ENCODE data around the gene ZC3H4.

The ZC3H4 gene

DNA sequence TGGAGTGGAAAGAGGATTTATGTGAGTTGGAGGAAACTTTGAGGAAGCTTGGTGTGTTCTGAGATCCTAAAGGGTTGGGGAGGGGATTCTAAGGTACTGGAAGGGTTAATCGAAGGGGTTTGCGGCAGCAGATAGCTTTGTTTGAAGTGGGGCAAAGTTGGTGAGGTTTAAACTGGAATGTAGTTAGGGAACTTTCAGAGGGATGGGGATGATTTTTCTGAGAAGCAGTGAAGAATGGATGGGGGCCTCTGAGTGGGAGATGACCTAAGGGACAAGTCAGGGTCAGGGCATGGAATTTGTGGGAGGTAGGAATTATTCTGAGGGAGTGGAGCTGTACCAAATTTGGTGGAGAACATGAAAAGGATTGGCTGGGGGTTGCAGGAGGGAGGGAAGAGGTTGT, 21.0 kb upstream of the ZC3H4 start:
- DNase-seq (ENCODE audit: low read depth in 1 of 2, low spot score in 1 of 2) = no peak

GRCh38 chr19:47133021-47133471, 19.5 kb upstream of the ZC3H4 start:
- DNase-seq (ENCODE audit: low read depth in 1 of 2, low spot score in 1 of 2) = no peak

DNA sequence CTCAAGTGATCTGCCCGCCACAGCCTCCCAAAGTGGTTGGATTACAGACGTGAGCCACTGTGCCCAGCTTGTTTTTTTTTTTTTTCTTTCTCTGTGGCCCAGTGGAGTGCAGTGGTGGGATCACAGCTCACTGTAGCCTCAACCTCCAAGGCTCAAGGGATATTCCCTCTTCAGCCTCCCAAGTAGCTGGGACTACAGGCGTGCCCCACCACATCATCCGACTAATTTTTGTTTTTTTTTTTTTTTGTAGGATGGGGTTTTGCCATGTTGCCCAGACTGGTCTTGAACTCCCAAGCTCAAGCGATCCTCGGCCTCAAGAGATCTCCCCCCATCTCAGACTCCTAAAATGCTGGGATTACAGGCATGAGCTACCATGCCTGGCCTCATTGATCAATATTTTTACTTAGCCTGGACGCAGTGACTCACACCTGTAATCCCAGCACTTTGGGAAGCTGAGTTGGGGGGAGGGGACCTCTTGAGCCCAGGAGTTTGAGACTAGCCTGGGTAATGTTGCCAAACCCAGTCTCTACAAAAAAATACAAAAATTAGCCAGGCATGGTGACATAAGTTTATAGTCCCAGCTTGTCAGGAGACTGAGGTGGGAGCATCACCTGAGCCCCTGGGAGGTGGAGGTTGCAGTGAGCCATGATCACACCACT, 18.7 kb upstream of the ZC3H4 start:
- no peak for DNase-seq (ENCODE audit: low read depth in 1 of 2, low spot score in 1 of 2)

- peak; percentile 87 to 98 for DNase-seq (ENCODE audit: low read depth in 1 of 2, low spot score in 1 of 2)
Observed at GRCh38 chr19:47130589-47131227, 17.1 kb upstream of the ZC3H4 start, which contains the start of gene SAE1. Gene SAE1 (plus strand): TSS chr19:47130835. CDS start chr19:47130931, 96 bp downstream.

DNA sequence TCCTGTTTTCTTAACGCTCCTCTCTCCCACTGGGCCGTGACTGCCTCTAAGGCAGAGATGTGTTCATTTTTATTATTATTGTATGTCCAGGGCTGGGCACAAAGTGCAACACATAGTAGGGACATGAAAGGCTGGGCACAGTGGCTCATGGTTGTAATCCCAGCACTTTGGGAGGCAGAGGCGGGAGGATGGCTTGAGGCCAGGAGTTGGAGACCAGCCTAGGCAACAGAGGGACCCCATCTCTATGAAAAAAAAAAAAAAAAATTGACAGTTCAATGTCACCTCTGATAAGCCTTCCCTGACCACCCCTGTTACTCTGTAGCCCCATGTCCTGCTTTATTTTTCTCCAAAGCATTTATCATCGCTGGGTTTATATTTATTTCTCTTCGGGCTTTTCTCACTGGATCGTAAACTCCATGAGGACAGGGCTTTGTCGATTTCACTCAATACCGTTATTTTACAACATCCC, 16.6 kb upstream of the ZC3H4 start:
- DNase-seq (ENCODE audit: low read depth in 1 of 2, low spot score in 1 of 2) = no peak

DNA sequence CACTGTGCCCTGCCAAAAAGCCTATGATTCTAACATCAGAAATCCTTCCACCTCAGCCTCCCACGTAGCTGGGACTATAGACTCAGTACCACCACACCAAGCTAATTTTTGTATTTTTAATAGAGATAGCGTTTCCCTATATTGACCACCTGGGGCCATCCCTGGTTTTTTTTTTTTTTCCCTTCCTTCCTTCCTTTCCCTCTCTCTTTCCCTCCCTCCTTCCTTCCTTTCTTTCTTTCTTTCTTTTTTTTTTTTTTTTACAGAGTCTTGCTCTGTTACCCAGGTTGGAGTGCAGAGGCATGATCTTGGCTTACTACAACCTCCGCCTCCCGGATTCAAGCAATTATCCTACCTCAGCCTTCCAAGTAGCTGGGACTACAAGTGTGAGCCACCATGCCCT, 16.0 kb upstream of the ZC3H4 start:
- DNase-seq (ENCODE audit: low read depth in 1 of 2, low spot score in 1 of 2) = no peak

GRCh38 chr19:47125669-47125938, 12.0 kb upstream of the ZC3H4 start:
- no peak for DNase-seq (ENCODE audit: low read depth in 1 of 2, low spot score in 1 of 2)

DNA sequence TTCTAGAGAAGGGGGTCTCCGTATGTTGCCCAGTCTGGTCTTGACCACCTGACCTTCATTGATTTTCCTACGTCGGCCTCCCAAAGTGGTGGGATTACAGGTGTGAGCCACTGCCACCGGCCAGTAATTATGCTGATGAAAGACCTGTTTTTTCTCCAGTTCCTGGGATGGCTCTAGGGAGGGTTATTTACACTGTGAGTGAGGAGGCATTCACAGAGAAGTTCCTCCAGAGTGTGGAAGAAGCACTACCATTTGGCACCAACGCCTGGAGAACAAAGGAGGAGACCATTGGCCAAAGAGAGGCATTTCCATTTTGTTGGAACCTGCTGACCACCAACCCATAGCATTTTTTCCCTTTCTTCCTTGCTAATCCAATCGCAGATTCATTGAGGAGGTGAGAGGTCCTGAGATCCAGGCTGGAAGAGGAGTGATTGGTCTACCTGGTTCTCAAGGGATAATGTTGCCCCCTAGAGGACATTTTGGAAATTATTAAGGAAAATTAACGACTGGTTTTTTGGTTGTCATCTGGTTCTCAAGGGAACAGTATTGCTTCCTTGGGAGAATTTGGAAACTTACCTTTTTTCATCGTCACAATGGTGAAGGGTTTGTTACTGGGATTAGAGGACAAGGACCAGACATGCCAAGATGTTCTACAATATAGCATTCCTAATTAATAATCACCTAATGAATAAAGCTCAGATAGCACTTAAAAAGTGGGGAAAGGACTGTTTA, 11.5 kb upstream of the ZC3H4 start:
- DNase-seq (ENCODE audit: low read depth in 1 of 2, low spot score in 1 of 2) = no peak

DNA sequence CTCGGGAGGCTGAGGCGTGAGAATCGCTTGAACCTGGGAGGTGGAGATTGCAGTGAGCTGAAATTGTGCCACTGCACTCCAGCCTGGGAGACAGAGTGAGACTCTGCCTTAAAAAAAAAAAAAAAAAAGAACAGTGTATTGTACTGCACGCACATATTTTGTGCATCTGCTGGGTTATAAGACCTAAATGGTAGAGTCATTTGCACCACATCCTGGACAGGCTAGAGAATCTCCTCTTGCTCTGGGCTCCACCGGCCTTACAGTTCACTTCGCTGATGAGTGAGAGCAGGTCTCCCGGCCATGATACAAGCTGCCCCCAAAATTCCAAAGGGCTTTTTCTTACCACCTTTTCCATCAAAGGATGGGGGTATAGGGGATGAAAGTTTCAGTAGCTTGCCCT, 9.8 kb upstream of the ZC3H4 start:
- DNase-seq (ENCODE audit: low read depth in 1 of 2, low spot score in 1 of 2) = no peak

GRCh38 chr19:47122359-47123335, 9.1 kb upstream of the ZC3H4 start:
- DNase-seq (ENCODE audit: low read depth in 1 of 2, low spot score in 1 of 2) = no peak

GRCh38 chr19:47120470-47121067, 7.0 kb upstream of the ZC3H4 start:
- no peak for DNase-seq (ENCODE audit: low read depth in 1 of 2, low spot score in 1 of 2)

GRCh38 chr19:47113850-47114651, 475 bp upstream of the ZC3H4 start:
- no peak for DNase-seq (ENCODE audit: low read depth in 1 of 2, low spot score in 1 of 2)

- DNase-seq (ENCODE audit: low read depth in 1 of 2, low spot score in 1 of 2) = peak; percentile 78 to 83
Observed at GRCh38 chr19:47112166-47112996, 1.2 kb downstream of the ZC3H4 start.

DNA sequence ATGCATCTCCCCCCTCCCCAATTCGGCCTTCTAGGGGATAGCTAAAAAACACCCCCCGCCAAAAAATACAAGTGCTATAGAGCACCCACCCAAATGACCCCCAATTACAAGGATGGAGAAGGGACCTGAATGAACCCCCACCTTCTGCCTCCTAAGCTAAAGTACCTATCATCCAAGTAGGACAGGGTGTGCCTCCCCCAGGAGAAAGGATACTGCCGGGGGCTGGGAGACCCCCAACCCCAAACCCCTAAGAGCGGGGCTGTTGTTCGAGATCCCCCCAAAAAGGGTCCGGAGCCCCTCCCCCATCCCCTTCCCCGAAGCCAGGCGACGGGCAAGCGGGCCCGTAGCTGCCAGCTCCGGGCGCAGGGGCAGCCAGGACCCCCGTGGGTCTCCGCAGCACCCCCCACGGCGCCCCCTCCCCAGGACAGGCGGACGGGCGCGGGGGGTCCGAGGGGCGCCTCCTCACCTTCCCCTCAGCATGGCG, 1.9 kb downstream of the ZC3H4 start:
- DNase-seq (ENCODE audit: low read depth in 1 of 2, low spot score in 1 of 2) = no peak

DNA sequence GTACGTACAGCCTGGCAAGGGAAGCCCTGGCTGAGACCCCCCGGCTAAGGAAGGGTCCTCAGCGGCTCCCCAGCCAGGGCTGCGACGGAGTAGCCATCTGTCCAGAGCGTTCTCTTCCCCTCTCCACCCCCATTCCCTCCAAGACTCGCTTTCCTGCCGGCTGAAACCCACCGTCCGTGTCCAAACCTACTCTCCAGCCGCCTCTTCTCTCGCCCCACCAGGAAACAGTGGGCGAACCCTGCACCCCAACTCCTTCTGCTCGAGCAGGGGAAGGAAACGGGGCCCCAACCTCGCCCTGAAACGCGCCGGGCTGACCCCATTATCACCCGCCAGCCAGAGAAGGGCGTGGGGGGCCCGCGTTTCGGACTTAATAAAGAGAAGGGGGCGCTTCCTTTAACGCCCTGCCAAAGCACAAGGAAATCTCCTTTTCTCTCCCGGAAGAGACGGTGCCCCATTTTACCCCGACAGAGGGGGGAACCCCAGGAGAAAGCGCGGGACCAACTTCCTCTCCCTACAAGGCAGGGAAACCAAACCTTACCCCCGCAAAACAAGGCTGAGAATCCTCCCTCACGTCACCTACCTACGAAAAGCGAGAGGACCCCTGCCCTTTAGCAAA, 2.5 kb downstream of the ZC3H4 start:
- DNase-seq (ENCODE audit: low read depth in 1 of 2, low spot score in 1 of 2) = peak in 1 of 2 donors; percentile 36

DNA sequence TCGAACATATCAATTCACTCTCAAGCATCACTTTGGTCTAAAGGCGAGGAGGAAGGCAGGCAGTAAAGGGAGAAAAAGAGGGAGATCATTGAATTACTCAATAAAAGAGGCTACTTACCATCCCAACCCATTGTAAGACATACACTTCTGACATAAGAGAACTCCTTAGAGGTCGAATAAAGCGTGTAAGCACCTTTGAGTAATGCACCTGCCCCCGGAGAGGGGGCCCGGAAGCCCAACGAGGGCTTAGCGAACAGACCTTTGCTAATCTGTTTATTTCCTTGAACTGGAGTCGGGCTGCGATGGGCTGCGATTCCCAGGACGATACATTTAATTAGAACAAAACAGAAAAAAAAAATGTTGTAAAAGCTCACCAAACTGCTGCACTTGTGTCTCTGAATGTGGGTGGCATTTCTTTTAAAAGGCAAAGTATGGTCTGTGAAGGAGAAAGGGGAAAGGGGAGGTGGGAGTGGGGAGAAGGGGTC, 3.0 kb downstream of the ZC3H4 start:
- peak in 1 of 2 donors; percentile 37 for DNase-seq (ENCODE audit: low read depth in 1 of 2, low spot score in 1 of 2)

GRCh38 chr19:47109541-47110375, 3.8 kb downstream of the ZC3H4 start:
- DNase-seq (ENCODE audit: low read depth in 1 of 2, low spot score in 1 of 2) = peak in 1 of 2 donors; percentile 44
